Effector memory CD8-positive, alpha-beta T cell (primary cell): ENCODE results near the gene ARHGEF12.

Experiments
- ATAC-seq: fragments of 150-1000 bp; cut with Tn5 transposase; replicated peaks from 2 replicates; pipeline ENCODE4 v1.10.0; 2021; ENCODE audit warnings: mild to moderate bottlenecking, moderate library complexity
- DNase-seq, 3 experiments: peaks; one replicate each; pipeline ENCODE4 v3.0.0; 2021
- H3K27ac Mint-ChIP-seq, 2 donors: one replicate each; pipeline ENCODE4 v1.8.0; 2022; ENCODE audit warnings: mild to moderate bottlenecking in 2 of 2, mixed read lengths in 2 of 2, moderate library complexity in 2 of 2
- H3K27me3 Mint-ChIP-seq, 2 donors: one replicate each; pipeline ENCODE4 v1.8.0; 2022; ENCODE audit warnings: mixed read lengths in 2 of 2
- H3K36me3 Mint-ChIP-seq: one replicate; pipeline ENCODE4 v1.8.0; 2022; ENCODE audit warnings: mild to moderate bottlenecking, moderate library complexity, mixed read lengths; ENCODE audit not compliant: insufficient read depth
- H3K4me1 Mint-ChIP-seq, 2 donors: one replicate each; pipeline ENCODE4 v1.8.0; 2022; ENCODE audit warnings: low read depth in 2 of 2, mixed read lengths in 2 of 2
- H3K4me3 Mint-ChIP-seq, 2 donors: one replicate each; pipeline ENCODE4 v1.8.0; 2022; ENCODE audit warnings: mild to moderate bottlenecking in 2 of 2, mixed read lengths in 2 of 2, moderate library complexity in 2 of 2
- H3K9me3 Mint-ChIP-seq, 2 donors: one replicate each; pipeline ENCODE4 v1.8.0; 2022; ENCODE audit warnings: mixed read lengths in 2 of 2

The ARHGEF12 gene

DNA sequence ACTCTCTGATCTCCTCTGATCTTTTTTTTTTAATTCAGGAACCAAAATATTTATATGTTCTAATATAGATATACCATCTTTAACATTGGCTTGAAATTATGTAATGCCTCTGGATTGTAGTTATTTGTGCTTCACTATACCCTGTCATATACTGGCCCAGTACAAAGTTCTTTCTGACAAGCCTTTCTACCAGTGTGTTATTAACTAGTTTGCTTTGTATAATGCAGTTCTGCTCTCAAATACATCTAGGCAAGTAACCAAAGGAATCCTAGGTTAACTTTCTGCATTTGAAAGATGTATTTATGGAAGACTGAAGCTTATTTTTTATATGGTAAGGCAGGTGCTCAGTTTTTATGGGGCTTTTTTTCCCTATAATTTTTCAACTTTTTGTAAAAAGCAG lies 36.1 kb downstream of the ARHGEF12 start:
- no peaks in the 10 kb centered on the region for H3K4me1 Mint-ChIP-seq
- ATAC-seq (no peak), DNase-seq (no peak)
- no peak overlapping the region for H3K27ac Mint-ChIP-seq
- H3K9me3 Mint-ChIP-seq, result no peaks in the 10 kb centered on the region
- H3K27me3 Mint-ChIP-seq, result no peaks in the 10 kb centered on the region
- no peak overlapping the region for H3K4me3 Mint-ChIP-seq
- H3K36me3 Mint-ChIP-seq, result no peaks in the 10 kb centered on the region

DNA sequence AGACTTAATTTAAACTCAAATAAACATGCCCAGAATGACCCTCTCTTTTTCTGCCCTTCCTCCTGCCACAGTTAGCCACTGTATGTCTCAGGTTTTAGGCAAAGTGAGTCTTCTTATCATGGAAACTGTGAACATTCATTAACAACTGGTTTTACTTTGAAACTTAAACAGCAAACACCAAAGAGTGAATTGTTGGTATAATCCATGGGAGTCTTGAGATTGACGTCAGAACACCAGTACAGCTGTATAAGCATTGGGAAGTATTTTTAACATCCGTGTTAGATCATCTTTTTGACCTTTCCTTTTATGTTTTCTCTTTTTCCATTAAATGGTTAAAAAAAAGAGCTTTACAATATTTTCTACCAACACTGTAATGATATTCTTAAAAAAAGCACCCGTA lies 38.9 kb downstream of the ARHGEF12 start:
- Mint-ChIP-seq H3K27me3 (peaks cover 0 to 12% of the 10 kb centered on the region in 2 donors), H3K4me1 (no peaks in the 10 kb centered on the region), H3K36me3 (no peaks in the 10 kb centered on the region), H3K27ac (no peak overlapping the region), H3K4me3 (no peak overlapping the region), H3K9me3 (peaks cover 0 to 9% of the 10 kb centered on the region in 2 donors)
- DNase-seq (no peak), ATAC-seq (no peak)

DNA sequence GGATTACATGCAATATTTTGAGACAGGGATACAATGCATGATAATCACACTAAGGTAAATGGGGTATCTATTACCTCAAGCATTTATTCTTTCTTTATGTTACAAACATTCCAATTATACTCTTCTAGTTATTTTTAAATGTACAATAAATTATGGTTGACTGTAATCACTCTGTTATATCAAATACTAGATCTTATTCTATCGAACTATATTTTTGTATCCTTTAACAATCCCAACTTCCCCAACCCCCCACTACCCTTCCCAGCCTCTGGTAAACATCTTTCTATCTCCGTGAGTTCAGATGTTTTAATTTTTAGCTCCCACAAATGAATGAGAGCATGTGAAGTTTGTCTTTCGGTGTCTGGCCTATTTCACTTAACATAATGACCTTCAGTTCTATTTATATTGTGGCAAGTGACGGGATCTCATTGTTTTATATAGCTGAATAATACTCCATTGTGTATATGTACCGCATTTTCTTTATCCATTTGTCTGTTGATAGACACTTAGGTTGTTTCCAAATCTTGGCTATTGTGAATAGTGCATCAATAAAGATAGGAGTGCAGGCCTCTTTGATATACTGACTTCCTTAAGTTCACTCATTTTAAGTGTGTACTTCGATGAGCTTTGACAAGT lies 40.5 kb downstream of the ARHGEF12 start:
- no peak overlapping the region for H3K27ac Mint-ChIP-seq
- H3K4me1 Mint-ChIP-seq, result peaks cover 0 to 7% of the 10 kb centered on the region in 2 donors
- no peak for ATAC-seq
- peaks cover 12 to 19% of the 10 kb centered on the region in 2 donors for H3K27me3 Mint-ChIP-seq
- peaks cover 0 to 9% of the 10 kb centered on the region in 2 donors for H3K9me3 Mint-ChIP-seq
- no peak overlapping the region for H3K4me3 Mint-ChIP-seq
- no peak for DNase-seq
- H3K36me3 Mint-ChIP-seq, result no peaks in the 10 kb centered on the region

DNA sequence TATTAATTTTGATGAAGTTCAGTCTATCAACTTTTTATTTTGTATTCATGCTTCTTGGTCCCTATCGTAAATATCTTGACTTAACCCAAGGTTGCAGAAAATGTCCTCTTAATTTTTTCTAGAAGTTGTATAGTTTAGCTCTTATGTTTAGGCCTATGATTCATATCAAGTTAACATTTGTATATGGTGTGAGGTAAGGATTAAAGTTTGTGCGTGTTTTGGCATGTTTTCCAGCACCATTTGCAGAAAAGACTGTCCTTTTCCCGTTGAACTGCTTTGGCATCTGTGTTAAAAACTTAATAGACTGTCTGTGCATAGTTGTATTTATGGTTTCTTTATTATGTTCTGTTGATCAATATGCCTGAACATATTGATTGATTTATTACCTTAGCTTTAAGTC lies 42.3 kb downstream of the ARHGEF12 start:
- no peak for DNase-seq
- Mint-ChIP-seq H3K9me3 (peaks cover 0 to 9% of the 10 kb centered on the region in 2 donors), H3K4me1 (peaks cover 6 to 8% of the 10 kb centered on the region in 2 donors), H3K27me3 (peaks cover 26 to 30% of the 10 kb centered on the region in 2 donors), H3K27ac (no peak overlapping the region), H3K36me3 (no peaks in the 10 kb centered on the region), H3K4me3 (no peak overlapping the region)
- ATAC-seq, result no peak

DNA sequence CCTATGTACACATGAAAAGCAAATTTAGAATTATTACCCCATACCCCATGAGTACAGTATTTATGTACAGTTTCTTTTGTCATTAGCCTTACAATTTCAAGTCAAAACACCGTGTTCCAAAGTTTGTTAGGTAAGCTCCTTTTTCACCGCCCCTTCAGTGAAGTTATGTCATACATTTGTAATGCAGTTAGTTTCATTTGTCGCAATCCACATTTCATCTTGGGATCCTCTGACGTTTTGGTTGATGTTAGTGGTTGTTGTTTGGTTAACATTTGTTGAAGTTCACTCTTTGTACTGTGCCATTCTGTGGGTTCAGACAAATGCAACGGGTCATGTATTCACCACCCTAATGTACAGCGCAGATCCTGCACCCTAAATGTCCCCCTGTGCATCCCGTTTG lies 45.2 kb downstream of the ARHGEF12 start:
- ATAC-seq (no peak), DNase-seq (no peak)
- Mint-ChIP-seq H3K27me3 (peaks cover 37 to 44% of the 10 kb centered on the region in 2 donors), H3K4me3 (no peak overlapping the region), H3K36me3 (no peaks in the 10 kb centered on the region), H3K27ac (no peak overlapping the region), H3K4me1 (peaks cover 6 to 12% of the 10 kb centered on the region in 2 donors), H3K9me3 (peaks cover 0 to 9% of the 10 kb centered on the region in 2 donors)

DNA sequence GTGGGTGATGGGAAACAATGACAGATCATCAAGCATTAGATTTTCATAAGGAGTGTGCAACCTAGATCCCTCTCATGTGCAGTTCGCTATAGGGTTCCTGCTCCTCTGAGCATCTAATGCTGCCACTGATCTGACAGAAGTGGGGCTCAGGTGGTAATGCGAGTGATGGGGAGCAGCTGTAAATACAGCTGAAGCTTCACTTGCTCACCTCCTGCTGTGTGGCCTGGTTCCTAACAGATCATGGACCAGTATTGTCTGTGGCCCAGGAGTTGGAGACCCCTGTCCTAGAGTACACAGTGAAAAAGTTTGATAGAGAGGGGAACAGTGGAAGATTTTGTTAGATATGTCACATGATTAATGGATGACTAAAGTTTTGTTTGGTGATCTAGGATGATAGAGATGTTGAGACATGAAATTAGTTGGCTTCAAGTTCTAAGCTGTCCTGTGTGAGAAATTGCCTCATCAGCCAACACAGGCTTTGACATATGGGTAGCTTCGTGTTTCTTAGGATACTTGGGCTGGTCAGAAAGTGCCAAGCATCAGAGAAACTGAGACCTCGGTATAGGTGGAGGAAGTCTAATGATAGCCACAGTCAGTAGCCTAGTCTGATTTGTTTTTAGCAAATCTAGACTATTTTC lies 47.4 kb downstream of the ARHGEF12 start:
- H3K27me3 Mint-ChIP-seq, result peaks cover 37 to 41% of the 10 kb centered on the region in 2 donors
- no peak overlapping the region for H3K27ac Mint-ChIP-seq
- H3K9me3 Mint-ChIP-seq, result peaks cover 0 to 5% of the 10 kb centered on the region in 2 donors
- no peak overlapping the region for H3K4me3 Mint-ChIP-seq
- peaks cover 9 to 12% of the 10 kb centered on the region in 2 donors for H3K4me1 Mint-ChIP-seq
- ATAC-seq, result no peak
- DNase-seq, result no peak
- H3K36me3 Mint-ChIP-seq, result no peaks in the 10 kb centered on the region

DNA sequence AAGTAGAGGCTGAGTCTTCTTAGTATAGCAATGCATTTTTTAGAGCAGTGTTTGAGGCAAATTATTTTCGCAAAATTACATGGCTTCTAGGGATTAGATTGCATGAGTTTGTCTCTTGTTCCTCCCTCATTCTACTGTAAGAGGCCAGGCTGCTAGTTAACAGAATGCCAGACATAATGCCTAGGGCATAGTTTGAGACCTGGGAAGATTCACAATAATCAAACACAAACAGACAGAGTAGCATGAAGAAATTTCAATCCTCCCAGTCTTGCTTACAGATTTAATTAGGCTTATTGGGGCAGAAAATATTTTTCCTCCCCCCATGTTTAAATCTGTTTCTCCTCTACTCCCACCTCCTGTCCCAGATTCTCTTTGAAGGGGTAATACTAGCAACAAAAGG lies 48.3 kb downstream of the ARHGEF12 start:
- peaks cover 0 to under 1% of the 10 kb centered on the region in 2 donors for H3K9me3 Mint-ChIP-seq
- no peaks in the 10 kb centered on the region for H3K36me3 Mint-ChIP-seq
- no peak overlapping the region for H3K4me3 Mint-ChIP-seq
- DNase-seq (no peak), ATAC-seq (no peak)
- no peak overlapping the region for H3K27ac Mint-ChIP-seq
- H3K4me1 Mint-ChIP-seq, result peaks cover 9 to 12% of the 10 kb centered on the region in 2 donors
- H3K27me3 Mint-ChIP-seq, result peaks cover 37 to 39% of the 10 kb centered on the region in 2 donors

DNA sequence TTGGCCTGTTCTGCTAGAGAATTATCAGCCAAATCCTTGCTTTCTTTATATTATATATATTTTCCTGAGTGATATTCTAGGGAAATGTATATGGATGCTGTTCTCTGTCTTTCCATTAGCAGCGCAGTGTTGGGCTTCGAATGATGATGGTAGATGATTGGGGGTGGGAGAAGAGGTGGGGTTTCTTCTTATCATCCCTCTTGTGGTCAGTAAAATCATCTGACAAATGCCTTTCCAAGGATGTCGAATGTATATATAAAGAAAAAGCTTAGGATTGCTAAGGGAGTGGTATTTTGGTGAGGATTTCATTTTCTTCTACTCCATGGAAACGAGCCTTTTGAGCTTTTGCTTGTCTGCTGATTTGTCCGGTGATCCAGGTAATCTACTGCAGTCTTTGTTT lies 48.9 kb downstream of the ARHGEF12 start:
- DNase-seq, result no peak
- Mint-ChIP-seq H3K4me1 (peaks cover 11 to 12% of the 10 kb centered on the region in 2 donors), H3K27me3 (peaks cover 38 to 46% of the 10 kb centered on the region in 2 donors), H3K36me3 (no peaks in the 10 kb centered on the region), H3K4me3 (no peak overlapping the region), H3K9me3 (peaks cover 0 to 6% of the 10 kb centered on the region in 2 donors), H3K27ac (no peak overlapping the region)
- no peak for ATAC-seq

DNA sequence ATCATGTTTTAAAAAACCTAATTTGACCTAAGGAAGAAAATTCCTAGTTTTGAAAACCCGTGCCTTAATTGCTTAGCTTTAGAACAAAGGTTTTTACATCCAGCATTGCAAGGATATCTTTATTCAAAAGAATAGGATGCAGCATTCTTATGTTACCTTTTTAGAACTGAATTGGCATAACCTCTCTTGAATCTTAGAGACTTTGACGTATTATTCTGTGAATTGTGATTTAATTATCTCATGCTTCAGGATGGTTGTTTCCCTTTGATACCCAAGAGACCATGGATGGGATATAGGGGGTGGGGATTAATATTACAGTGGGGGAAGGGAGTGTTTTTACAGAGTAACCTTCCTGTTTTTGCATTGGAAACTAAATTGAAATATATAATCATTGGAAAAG lies 49.4 kb downstream of the ARHGEF12 start:
- Mint-ChIP-seq H3K9me3 (peaks cover 0 to 8% of the 10 kb centered on the region in 2 donors), H3K27ac (no peak overlapping the region), H3K4me1 (peaks cover 8 to 15% of the 10 kb centered on the region in 2 donors), H3K4me3 (no peak overlapping the region), H3K27me3 (peaks cover 42 to 46% of the 10 kb centered on the region in 2 donors), H3K36me3 (no peaks in the 10 kb centered on the region)
- no peak for ATAC-seq
- DNase-seq, result no peak

DNA sequence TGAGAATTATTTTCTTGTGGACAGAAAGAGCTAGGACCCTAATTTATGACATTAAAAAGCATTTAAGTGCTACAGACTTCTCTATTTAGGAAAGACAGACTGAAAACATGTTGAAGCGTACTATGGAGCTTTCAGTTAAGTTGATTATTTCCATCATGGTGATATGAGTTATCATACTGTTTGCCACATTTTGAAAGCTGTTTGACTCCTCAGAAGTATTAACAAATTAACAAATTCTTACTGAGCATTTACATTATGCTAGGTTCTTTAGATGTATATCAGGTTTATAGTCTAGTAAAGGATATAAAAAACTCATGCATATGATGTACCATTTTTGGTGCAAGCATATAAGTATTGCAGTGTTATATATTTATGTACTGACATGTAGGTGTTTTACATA lies 50.1 kb downstream of the ARHGEF12 start:
- Mint-ChIP-seq H3K36me3 (no peaks in the 10 kb centered on the region), H3K27me3 (peaks cover 39% of the 10 kb centered on the region in 2 donors), H3K9me3 (peaks cover 0 to 8% of the 10 kb centered on the region in 2 donors), H3K4me1 (peaks cover 6 to 15% of the 10 kb centered on the region in 2 donors), H3K27ac (no peak overlapping the region), H3K4me3 (no peak overlapping the region)
- ATAC-seq (no peak), DNase-seq (no peak)

DNA sequence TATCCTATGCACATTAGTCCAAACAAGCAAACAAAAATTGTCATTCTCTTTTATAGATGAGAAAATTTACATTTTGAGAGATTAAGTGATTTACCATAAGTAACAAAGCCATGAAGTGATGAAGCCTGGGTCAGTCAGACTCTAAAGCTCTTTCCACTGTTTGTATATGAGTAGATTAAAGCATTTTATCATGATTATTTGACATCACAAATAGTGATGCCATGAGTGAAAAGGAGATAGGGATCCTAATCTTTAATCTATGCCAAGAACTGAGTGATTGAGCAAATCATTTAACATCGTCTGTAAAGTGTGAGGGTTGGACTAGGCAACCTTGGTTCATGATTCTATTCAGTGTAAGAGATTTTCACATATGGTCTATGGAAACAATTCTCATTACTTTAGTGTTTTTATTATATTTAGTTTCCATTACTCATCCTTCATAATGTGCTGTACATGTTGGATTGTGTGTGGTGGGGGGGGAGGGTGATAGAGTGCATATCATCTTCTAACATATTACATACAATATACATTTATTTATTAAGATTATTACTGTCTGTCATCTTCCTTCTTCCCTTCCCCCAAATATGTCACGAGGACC lies 50.7 kb downstream of the ARHGEF12 start:
- Mint-ChIP-seq H3K27me3 (peaks cover 38 to 39% of the 10 kb centered on the region in 2 donors), H3K27ac (no peak overlapping the region), H3K36me3 (no peaks in the 10 kb centered on the region), H3K9me3 (peaks cover 0 to 8% of the 10 kb centered on the region in 2 donors), H3K4me3 (no peak overlapping the region), H3K4me1 (peaks cover 4 to 15% of the 10 kb centered on the region in 2 donors)
- ATAC-seq, result no peak
- DNase-seq, result no peak

DNA sequence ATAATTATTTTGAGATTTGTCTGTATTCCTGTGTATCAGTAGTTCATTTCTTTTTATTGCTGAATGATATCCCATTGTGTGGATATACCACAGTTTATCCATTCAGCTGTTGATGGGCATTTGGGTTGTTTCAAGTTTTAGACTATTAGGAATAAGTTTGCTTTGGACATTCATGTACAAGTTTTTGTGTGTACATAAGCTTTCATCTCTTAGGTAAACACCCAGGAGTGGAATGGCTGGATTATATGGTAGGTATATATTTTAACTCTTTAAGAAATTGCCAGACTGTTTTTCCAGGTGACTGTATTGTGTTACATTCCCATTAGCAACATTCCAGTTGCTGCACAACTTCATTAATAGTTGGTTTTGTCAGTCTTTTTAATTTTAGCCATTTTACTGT lies 52.0 kb downstream of the ARHGEF12 start:
- H3K27ac Mint-ChIP-seq, result no peak overlapping the region
- ATAC-seq (no peak), DNase-seq (no peak)
- peaks cover 0 to 8% of the 10 kb centered on the region in 2 donors for H3K9me3 Mint-ChIP-seq
- peaks cover 26 to 39% of the 10 kb centered on the region in 2 donors for H3K27me3 Mint-ChIP-seq
- H3K4me1 Mint-ChIP-seq, result peaks cover 4 to 9% of the 10 kb centered on the region in 2 donors
- no peaks in the 10 kb centered on the region for H3K36me3 Mint-ChIP-seq
- no peak overlapping the region for H3K4me3 Mint-ChIP-seq

DNA sequence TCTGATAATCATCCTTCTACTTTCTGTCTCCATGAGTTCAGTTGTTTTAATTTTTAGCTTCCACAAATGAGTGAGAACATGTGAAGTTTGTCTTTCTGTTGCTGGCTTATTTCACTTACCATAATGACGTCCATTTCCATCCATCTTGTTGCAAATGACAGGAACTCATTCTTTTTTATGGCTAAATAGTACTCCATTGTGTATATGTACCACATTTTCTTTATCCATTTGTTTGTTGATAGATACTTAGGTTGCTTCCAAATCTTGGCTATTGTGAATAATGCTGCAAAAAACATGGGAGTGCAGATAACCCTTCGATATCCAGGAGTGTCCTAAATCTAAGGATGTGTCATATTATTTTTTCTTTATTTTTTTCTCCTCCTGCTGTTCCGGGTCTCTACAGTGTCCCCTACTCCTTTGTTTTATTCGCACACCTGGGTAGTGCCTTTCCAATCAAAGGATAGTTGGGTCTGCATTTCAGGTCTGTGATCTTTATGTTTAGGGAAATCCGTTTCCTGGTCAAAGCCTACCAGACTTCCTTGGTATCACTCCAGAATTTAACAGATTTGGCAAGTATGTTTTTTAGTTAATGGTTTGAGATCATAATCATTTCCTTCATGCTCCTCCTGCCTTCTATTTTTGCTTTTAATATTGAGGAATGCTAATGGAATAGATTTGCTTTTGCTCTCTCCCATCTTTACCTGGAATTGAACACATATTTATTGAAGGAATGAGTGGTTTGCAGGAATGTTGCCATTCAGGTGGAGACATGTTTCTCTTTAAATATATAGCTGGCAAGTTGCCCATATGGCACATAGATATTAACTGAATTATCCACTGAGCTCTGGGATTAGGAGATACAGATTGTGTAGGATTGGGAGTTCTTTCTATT lies 53.7 kb downstream of the ARHGEF12 start:
- H3K4me1 Mint-ChIP-seq, result peaks cover 0 to 9% of the 10 kb centered on the region in 2 donors

More for the DNA sequence above, 53.7 kb downstream of the ARHGEF12 start:
- no peak for DNase-seq
- no peak overlapping the region for H3K4me3 Mint-ChIP-seq
- no peaks in the 10 kb centered on the region for H3K36me3 Mint-ChIP-seq
- no peak overlapping the region for H3K27ac Mint-ChIP-seq
- no peak for ATAC-seq
- H3K27me3 Mint-ChIP-seq, result peaks cover 14 to 32% of the 10 kb centered on the region in 2 donors
- peaks cover 0 to 8% of the 10 kb centered on the region in 2 donors for H3K9me3 Mint-ChIP-seq
